ENCODE results near the gene ALAS1.

Gene ALAS1

DNA sequence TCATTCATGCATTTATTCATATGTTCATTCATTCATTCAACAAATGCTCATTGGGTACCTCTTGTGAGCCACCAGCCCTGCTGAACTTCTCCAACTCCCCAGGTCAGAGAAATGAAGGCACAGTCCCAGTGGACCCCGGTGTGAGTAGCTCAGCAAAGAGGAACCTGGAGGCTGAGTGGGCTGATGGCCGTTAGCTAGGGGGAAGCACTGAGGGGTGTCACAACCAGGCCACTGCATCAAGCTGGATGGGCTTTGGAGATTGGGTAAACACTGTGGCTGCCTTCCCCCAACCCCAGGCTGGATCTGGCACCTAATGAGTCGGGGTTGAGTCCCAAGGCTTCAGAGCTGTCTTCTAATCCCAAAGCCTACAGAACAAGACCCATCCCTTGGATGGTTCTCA, 12.1 kb upstream of the ALAS1 start:
- no peak for DNase-seq
- Mint-ChIP-seq H3K27ac (no peak overlapping the region), H3K36me3 (ENCODE audit: low read depth) (no peaks in the 10 kb centered on the region), H3K4me3 (no peak overlapping the region), H3K9me3 (no peaks in the 10 kb centered on the region), H3K27me3 (ENCODE audit: low read depth, poor library complexity) (peaks cover 14% of the 10 kb centered on the region), H3K4me1 (peaks cover 17% of the 10 kb centered on the region)
- TF ChIP-seq, protein P1, sequence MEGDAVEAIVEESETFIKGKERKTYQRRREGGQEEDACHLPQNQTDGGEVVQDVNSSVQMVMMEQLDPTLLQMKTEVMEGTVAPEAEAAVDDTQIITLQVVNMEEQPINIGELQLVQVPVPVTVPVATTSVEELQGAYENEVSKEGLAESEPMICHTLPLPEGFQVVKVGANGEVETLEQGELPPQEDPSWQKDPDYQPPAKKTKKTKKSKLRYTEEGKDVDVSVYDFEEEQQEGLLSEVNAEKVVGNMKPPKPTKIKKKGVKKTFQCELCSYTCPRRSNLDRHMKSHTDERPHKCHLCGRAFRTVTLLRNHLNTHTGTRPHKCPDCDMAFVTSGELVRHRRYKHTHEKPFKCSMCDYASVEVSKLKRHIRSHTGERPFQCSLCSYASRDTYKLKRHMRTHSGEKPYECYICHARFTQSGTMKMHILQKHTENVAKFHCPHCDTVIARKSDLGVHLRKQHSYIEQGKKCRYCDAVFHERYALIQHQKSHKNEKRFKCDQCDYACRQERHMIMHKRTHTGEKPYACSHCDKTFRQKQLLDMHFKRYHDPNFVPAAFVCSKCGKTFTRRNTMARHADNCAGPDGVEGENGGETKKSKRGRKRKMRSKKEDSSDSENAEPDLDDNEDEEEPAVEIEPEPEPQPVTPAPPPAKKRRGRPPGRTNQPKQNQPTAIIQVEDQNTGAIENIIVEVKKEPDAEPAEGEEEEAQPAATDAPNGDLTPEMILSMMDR (IDR thresholded peaks at IDR 0.05): no peak

DNA sequence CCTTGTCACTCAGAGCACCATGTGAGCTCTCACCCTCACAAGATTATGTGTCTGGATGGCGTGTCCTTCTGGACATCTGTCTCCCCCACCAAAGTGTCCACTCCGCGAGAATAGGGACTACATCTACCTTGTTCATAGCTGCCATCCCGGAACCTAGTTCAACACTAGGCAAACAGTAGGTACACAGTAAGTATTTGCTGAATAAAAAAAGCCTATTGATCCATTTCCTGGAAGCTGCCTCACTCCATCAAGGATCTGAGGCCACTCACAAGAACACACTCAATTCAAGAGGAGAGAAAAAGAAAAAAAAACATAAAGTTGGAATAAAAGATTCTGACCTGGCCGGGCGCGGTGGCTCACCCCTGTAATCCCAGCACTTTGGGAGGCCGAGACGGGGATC, 11.2 kb upstream of the ALAS1 start:
- peaks cover 26% of the 10 kb centered on the region for H3K4me1 Mint-ChIP-seq
- H3K27ac Mint-ChIP-seq: peak overlapping the region; percentile 22
- TF ChIP-seq, protein P1 (IDR thresholded peaks at IDR 0.05): no peak
- H3K4me3 Mint-ChIP-seq: no peak overlapping the region
- DNase-seq: no peak
- no peaks in the 10 kb centered on the region for H3K36me3 Mint-ChIP-seq (ENCODE audit: low read depth)
- H3K9me3 Mint-ChIP-seq: no peaks in the 10 kb centered on the region
- peaks cover 7% of the 10 kb centered on the region for H3K27me3 Mint-ChIP-seq (ENCODE audit: low read depth, poor library complexity)

DNA sequence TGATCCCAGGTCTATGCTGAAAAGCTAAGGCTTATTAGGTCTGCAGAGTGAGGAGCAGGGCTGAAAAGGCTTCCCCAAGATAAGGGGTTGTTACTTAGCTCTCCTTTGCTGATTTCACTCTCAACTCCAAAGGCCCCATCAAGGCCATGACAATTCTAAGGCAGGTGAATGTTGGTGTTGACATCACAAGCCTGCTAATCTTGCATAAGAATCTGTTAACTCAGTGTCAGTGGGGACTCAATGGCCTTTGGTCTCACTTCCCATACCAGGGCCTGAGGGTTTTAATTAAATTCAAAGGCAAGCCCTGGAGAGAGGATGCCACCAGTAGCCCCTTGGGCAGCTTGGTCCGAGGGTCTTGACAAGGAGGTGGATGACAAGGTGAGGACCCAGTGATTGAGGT, 9.4 kb upstream of the ALAS1 start:
- Mint-ChIP-seq H3K4me3 (no peak overlapping the region), H3K36me3 (ENCODE audit: low read depth) (no peaks in the 10 kb centered on the region), H3K27ac (no peak overlapping the region), H3K27me3 (ENCODE audit: low read depth, poor library complexity) (peaks cover 10% of the 10 kb centered on the region), H3K9me3 (no peaks in the 10 kb centered on the region), H3K4me1 (peaks cover 22% of the 10 kb centered on the region)
- DNase-seq: no peak
- TF ChIP-seq, protein P1 (IDR thresholded peaks at IDR 0.05): no peak

DNA sequence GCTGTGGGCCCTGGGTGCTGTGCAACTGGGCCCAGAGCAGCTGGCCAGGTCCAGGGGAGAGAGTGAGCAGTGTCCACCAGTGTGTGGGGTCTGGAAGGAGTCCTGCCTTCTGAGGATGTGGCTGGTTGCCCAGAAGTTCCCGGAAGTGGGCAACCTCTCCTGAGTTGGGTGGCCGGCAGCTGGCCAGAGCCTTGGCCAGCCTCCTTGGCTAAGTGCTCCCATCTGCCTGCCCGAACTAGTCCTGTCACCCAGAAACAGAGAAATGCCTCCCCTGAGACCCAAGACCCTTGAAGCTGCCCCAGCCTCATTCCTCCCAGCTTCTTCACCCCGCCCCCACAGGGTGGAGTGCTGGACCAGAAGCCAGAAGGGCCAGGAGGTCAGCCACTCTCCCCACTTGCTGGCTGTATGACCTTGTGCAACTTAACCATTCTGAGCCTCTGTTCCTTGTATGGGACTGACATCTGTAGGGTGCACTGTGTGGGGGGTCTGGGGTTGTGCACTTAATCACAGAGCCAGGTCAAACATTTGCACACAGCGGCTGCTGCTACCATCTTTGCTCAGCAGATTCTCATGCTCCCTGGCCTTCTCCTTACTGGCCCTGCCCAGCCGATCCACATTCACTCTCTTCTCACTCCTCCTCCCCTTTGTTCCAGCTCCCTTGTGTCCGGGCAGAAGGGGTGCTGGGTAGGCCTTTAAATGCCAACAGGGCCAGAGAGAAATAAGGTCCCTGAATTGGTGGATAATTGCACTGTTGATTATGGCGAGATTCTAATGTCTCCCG, 7.5 kb upstream of the ALAS1 start:
- no peaks in the 10 kb centered on the region for H3K36me3 Mint-ChIP-seq (ENCODE audit: low read depth)
- no peak for DNase-seq
- H3K27me3 Mint-ChIP-seq (ENCODE audit: low read depth, poor library complexity): peaks cover 9% of the 10 kb centered on the region
- no peaks in the 10 kb centered on the region for H3K9me3 Mint-ChIP-seq
- peaks cover 22% of the 10 kb centered on the region for H3K4me1 Mint-ChIP-seq
- no peak overlapping the region for H3K27ac Mint-ChIP-seq
- TF ChIP-seq, protein P1 (IDR thresholded peaks at IDR 0.05): no peak
- no peak overlapping the region for H3K4me3 Mint-ChIP-seq

DNA sequence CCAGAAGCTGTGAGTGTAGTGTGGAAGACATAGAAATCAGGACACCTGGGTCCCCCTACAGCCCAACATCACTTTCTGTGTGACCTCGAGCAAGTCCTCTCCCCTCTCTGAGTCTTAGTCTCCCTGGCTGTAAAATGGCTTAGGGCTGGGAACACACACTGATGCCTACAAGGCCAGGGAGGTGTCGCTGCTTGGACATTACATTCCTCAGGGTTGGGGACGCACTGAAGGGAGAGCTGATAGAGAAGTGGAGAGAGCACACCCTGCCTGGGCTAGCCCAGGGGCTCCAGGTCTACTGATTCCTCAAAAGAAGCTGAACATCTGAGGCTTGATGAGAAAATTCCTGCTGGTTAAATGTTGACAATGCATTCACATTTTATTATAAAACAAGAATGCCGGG, 6.3 kb upstream of the ALAS1 start:
- no peaks in the 10 kb centered on the region for H3K36me3 Mint-ChIP-seq (ENCODE audit: low read depth)
- H3K27me3 Mint-ChIP-seq (ENCODE audit: low read depth, poor library complexity): peaks cover 9% of the 10 kb centered on the region
- DNase-seq: no peak
- TF ChIP-seq, protein P1 (IDR thresholded peaks at IDR 0.05): no peak
- H3K9me3 Mint-ChIP-seq: no peaks in the 10 kb centered on the region
- no peak overlapping the region for H3K27ac Mint-ChIP-seq
- peaks cover 27% of the 10 kb centered on the region for H3K4me1 Mint-ChIP-seq
- H3K4me3 Mint-ChIP-seq: no peak overlapping the region

DNA sequence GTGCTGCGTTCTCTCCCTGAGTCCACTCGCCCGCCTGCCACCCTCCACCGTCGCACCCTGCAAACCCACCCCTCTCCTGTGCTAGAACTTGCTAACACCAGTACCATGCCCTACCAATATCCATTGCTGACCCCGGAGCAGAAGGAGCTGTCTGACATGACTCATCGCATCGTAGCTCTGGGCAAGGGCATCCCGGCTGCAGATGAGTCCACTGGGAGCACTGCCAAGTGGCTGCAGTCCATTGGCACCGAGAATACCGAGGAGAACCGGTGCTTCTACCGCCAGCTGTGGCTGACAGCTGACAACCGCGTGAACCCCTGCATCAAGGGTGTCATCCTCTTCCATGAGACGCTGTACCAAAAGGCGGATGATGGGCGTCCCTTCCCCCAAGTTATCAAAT, 4.9 kb upstream of the ALAS1 start:
- H3K27ac Mint-ChIP-seq: no peak overlapping the region
- H3K9me3 Mint-ChIP-seq: no peaks in the 10 kb centered on the region
- H3K4me3 Mint-ChIP-seq: no peak overlapping the region
- TF ChIP-seq, protein P1 (IDR thresholded peaks at IDR 0.05): no peak
- H3K4me1 Mint-ChIP-seq: peaks cover 33% of the 10 kb centered on the region
- no peaks in the 10 kb centered on the region for H3K36me3 Mint-ChIP-seq (ENCODE audit: low read depth)
- peaks cover 12% of the 10 kb centered on the region for H3K27me3 Mint-ChIP-seq (ENCODE audit: low read depth, poor library complexity)
- DNase-seq: no peak

All from nephron progenitor cell (in vitro differentiated cells).